Melanocyte of skin (primary cell): ENCODE results near the gene MEX3A. TPM values are rescaled to one million over a fixed set of nuclear protein-coding genes. Genes with fewer than 3 reads are reported as not detected.

Experiments
- total RNA-seq, 2 donors: library from RNA; depleted of rRNA; stranded (reverse); fragments of >200 nt; gene quantifications; 2 replicates each; pipeline ENCODE4 v1.2.3, GENCODE V29; 2012

The MEX3A gene, protein sequence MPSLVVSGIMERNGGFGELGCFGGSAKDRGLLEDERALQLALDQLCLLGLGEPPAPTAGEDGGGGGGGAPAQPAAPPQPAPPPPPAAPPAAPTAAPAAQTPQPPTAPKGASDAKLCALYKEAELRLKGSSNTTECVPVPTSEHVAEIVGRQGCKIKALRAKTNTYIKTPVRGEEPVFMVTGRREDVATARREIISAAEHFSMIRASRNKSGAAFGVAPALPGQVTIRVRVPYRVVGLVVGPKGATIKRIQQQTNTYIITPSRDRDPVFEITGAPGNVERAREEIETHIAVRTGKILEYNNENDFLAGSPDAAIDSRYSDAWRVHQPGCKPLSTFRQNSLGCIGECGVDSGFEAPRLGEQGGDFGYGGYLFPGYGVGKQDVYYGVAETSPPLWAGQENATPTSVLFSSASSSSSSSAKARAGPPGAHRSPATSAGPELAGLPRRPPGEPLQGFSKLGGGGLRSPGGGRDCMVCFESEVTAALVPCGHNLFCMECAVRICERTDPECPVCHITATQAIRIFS
- 1 to 10 TPM; 1.0 to 4.0 TPM for total RNA-seq

DNA sequence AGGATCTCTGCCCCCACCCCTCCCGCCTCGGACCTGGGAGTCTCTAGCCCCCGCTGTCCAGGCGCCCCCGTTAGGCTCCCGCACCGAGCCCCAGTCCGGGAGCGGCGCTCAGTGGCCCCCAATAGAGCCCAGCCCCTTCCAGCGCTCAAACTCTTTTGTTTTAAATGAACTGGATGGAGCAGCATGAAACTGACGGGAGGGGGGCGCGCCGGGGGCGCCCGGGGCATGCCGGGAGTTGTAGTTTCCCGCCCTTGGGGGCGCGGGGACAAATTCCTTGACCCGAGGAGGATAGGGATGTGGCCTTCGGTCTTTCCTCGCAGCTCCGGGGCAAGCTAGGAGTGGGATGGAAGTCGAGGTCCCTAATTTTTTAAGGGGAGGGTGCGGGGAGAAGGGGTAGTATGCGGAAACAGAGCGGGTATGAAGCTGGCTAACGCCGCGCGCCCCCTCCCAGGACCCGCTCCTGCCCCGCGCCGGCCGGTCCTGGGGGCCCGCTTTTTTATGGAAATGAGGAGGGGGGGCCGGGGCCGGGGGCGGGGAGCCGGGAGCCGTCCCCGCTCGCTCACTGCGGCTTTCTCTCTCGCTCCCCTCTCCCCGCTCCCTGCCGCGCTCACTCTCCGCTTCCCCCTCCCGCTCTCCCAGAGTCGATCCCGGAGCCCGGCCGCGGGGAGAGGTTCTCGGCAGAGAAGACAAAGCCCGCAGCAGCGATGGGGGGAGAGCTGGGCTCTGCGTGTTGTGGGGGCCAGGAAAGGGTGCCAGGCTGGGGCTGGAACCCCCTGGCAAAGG, at the start of gene MEX3A:
Gene MEX3A, minus strand, starts transcription at position 157 of the 783 bp plus-strand sequence. CDS start 467 bp downstream, outside the sequence.

DNA sequence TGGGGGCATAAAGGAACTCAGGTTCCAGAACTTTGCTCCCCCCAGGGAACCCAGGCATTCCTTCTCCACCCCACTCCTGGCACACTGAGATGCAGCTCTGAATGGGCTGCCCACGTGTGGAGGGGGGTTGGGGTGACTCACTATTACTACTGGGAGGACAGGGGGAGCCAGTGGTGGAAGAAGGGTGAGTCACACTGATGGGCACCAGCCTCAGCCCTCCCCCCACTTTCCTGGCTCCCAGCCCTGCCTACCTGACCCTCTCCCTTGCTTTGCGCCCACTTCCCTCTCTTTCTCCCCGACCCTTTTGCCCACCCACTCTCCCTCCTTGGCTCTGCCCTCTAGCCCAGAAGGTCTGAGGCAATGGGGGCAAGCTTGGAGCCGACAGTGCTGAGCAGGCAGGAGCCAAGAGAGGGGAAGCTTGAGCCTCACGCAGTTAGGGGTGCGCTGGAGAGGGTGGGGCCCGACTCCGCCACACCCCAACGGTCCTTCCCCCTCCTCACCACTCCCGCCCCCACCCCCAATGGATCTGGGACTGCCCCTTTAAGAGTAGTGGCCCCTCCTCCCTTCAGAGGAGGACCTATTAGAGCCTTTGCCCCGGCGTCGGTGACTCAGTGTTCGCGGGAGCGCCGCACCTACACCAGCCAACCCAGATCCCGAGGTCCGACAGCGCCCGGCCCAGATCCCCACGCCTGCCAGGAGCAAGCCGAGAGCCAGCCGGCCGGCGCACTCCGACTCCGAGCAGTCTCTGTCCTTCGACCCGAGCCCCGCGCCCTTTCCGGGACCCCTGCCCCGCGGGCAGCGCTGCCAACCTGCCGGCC, 32.0 kb upstream of the MEX3A start, which contains the start of gene LMNA:
Gene LMNA, plus strand, starts transcription at position 611 of the 818 bp plus-strand sequence. CDS start 208 bp downstream, outside the sequence.

DNA sequence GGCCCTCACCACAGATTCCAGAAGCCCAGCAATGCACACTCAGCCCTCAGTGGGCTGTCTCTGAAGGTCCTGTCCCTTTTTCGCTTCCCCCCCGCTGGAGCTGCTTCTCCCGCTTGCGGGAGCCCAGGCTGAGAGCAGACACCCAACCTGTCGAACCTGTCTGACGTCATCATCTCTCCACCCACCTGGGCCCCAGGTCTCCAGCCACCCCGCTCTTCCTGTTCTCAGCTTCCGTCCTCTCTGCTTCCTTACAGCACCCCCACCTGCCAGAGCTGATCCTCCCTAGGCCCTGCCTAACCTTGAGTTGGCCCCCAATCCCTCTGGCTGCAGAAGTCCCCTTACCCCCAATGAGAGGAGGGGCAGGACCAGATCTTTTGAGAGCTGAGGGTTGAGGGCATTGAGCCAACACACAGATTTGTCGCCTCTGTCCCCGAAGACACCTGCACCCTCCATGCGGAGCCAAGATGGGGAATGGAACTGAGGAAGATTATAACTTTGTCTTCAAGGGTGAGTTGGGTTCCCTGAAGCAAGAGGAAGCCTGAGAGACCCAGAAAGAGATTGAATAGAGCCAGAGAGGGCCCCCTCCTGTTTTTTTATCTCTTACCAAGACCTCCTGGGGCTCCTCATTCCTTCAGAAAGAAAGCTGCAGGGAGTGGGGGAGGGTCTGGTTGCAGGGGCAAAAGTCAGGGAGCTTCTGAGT, 21.2 kb downstream of the MEX3A start, which contains the start of gene RAB25:
Gene RAB25, plus strand, starts transcription at position 224 of the 700 bp plus-strand sequence. Its CDS starts 241 bp downstream, at position 465.

DNA sequence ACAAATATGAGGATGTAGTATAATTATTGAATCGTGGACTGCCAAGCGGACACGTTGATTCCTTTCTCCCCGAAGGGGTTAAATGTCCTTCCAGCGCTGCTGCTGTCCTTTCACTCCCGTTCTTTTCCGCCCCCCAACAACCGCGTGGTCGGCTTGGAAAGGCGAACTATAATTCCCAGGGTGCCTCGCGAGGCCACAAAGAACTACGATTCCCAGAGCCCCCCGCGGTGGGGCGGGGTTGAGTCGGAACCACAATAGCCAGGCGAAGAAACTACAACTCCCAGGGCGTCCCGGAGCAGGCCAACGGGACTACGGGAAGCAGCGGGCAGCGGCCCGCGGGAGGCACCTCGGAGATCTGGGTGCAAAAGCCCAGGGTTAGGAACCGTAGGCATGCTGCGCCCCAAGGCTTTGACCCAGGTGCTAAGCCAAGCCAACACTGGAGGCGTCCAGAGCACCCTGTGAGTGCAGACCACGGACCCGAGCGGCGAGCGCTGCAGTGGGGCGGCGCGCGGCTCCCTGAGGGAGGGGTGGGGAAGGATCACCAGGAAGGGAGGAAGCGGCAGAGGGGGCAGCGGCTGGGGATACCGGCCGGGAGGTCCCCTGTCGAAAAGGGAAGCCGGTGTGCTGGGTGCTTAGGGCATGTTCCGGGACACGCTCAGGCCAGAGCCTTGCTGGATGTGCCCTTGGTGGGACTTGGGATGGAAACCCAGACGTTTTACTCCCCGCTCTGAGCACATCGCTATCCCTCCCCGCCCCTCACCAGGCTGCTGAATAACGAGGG, 27.6 kb downstream of the MEX3A start, which contains the start of gene LAMTOR2:
Gene LAMTOR2, plus strand, starts transcription at position 283 of the 781 bp plus-strand sequence. Its CDS starts 108 bp downstream, at position 391.

DNA sequence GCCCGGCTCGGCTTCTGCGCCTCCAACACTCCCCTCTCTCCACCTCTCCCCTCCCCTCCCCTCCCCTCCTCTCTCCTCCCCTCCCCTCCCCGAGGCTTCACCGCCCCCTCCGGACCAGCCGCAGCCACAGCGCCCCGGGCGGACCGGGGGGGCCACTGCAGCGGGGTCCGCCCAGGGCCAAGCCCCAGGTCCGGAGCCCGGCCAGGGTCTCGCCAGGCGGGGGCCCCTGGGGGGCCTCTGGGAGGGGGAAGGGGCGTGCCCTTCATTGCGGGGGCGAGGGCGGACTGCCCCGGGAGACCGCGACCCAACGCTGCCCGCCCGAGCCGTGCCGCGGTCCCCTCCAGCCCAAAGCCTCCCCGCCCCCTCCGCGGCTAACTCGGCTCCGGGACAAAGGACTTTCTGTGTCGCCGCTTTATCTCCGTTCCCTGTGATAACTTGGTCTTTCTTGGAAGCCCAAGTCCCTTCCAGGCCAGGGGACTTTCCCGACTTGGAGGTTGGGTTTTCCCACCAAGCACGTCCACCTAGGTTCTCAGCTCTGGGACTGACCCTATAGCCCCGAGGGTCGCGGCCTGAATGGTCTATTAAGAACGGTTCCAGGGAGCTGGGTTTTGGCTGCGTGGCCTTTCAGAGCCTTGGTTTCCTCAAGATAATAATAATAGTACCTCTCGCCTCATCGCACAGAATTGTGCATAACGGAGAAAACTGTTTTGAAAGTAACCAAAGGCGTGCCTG, 28.3 kb downstream of the MEX3A start, which contains the start of gene UBQLN4:
Gene UBQLN4, minus strand, starts transcription at position 31 of the 732 bp plus-strand sequence. CDS start 97 bp downstream, outside the sequence.

Other genes starting within 250 kb of the MEX3A start
- 10 to 100 TPM; 30.6 to 31.6 TPM for gene GON4L, start 225.3 kb downstream of the MEX3A start, total RNA-seq
- gene SYT11, start 222.9 kb downstream of the MEX3A start, total RNA-seq, result 10 to 100 TPM; 19.0 to 21.0 TPM
- gene RIT1, start 171.1 kb downstream of the MEX3A start, total RNA-seq, result 10 to 100 TPM; 48.0 to 50.6 TPM
- 10 to 100 TPM; 30.6 to 35.6 TPM for gene KHDC4, start 148.1 kb downstream of the MEX3A start, total RNA-seq
- gene RXFP4, start 140.8 kb downstream of the MEX3A start, total RNA-seq, result not detected
- gene ARHGEF2, start 103.9 kb downstream of the MEX3A start, total RNA-seq, result 100 to 1,000 TPM in 1 of 2 donors, 10 to 100 TPM in 1; 59.5 to 134 TPM
- gene SSR2, start 61.5 kb downstream of the MEX3A start, total RNA-seq, result 100 to 1,000 TPM; 220 to 324 TPM
- gene UBQLN4, start 28.7 kb downstream of the MEX3A start, total RNA-seq, result 10 to 100 TPM; 16.0 to 21.0 TPM
- 10 to 100 TPM; 35.1 to 42.0 TPM for gene LAMTOR2, start 27.7 kb downstream of the MEX3A start, total RNA-seq
- gene RAB25, start 21.3 kb downstream of the MEX3A start, total RNA-seq, result not detected
- gene LMNA, start 32.2 kb upstream of the MEX3A start, total RNA-seq, result 1,000 to 10,000 TPM in 1 of 2 donors, 100 to 1,000 TPM in 1; 784 to 1,173 TPM
- under 1 TPM; 0.67 to 0.69 TPM for gene SEMA4A, start 71.1 kb upstream of the MEX3A start, total RNA-seq
- gene SLC25A44, start 111.6 kb upstream of the MEX3A start, total RNA-seq, result 10 to 100 TPM; 25.5 to 28.0 TPM
- gene PMF1, start 130.5 kb upstream of the MEX3A start, total RNA-seq, result 10 to 100 TPM; 35.8 to 57.9 TPM
- under 1 TPM in 1 of 2 donors, not detected in 1; 0.33 TPM for gene BGLAP, start 159.7 kb upstream of the MEX3A start, total RNA-seq
- gene PAQR6, start 165.6 kb upstream of the MEX3A start, total RNA-seq, result 1 to 10 TPM in 1 of 2 donors, under 1 TPM in 1; 0.67 to 1.4 TPM
- gene SMG5, start 200.4 kb upstream of the MEX3A start, total RNA-seq, result 10 to 100 TPM; 54.4 to 63.6 TPM
- gene TMEM79, start 201.9 kb upstream of the MEX3A start, total RNA-seq, result 1 to 10 TPM; 1.3 to 1.4 TPM
- 100 to 1,000 TPM; 236 to 244 TPM for gene GLMP, start 213.2 kb upstream of the MEX3A start, total RNA-seq
- gene VHLL, start 216.8 kb upstream of the MEX3A start, total RNA-seq, result not detected